K562 (cell line): Measurements from ENCODE around the gene DOCK1. TPM values are rescaled to one million over a fixed set of nuclear protein-coding genes. Genes with fewer than 3 reads are reported as not detected.

Source experiments
- ATAC-seq: fragments of 200-7000 bp; cut with Tn5 transposase; 3 replicates; pipeline ENCODE4 v1.9.1; 2020; ENCODE audit warnings: moderate library complexity
- BruUV-seq: library from RNA; stranded (reverse); fragments of 400-500 nt; replicated peaks from 2 replicates; lab custom pipeline; 2021; lab: Mats Ljungman, UMichigan
- CTCF ChIA-PET: fragments of 300-600 bp; formaldehyde crosslinking; extraction: SDS; loops from one replicate; lab custom pipeline; 2021; ENCODE audit warnings: low intra/inter-chr PET ratio; lab: Yijun Ruan, JAX
- POLR2A ChIA-PET: fragments of 300-600, 350-650 bp; sonication (Branson Sonifier 250); formaldehyde crosslinking; extraction: SDS; loops from one replicate; lab custom pipeline; 2021; ENCODE audit warnings: antibody characterized with exemption, inconsistent platforms; lab: Yijun Ruan, JAX
- DNase-seq, 4 experiments: peaks; one replicate each; pipeline versions ENCODE4 v3.0.0 to v3.0.0-alpha.2; 2011 to 2018; ENCODE audit warnings: low spot score in 3 of 4, mixed read lengths in 3 of 4; ENCODE audit errors: extremely low read depth in 1 of 4
- FAIRE-seq: peaks from 2 replicates; lab custom pipeline; 2011; peaks lifted over from hg19 to GRCh38; lab: Jason Lieb, UNC
- H2AFZ ChIP-seq: 2 replicates; pipeline ENCODE4 v1.6.0; 2011; ENCODE audit warnings: low read depth, low read length, control low read depth, inconsistent platforms
- H3K27ac ChIP-seq: fragments of 200-600 bp; 3 replicates; pipeline ENCODE4 v1.8.0; 2011; ENCODE audit warnings: low read depth, mild to moderate bottlenecking, control low read depth, inconsistent platforms, low read length, moderate library complexity, mixed read lengths; ENCODE audit errors: extremely low read depth
- H3K27me3 ChIP-seq, 2 experiments: fragments of 300-600 bp in 1 of 2; 2 replicates in 1 of 2; 3 replicates in 1 of 2; pipeline versions ENCODE4 v1.6.0 to v1.8.0; 2011; ENCODE audit warnings: inconsistent platforms in 2 of 2, low read length in 2 of 2, mild to moderate bottlenecking in 1 of 2, mixed read lengths in 1 of 2, moderate library complexity in 1 of 2; ENCODE audit not compliant: control insufficient read depth in 2 of 2, insufficient read depth in 2 of 2
- H3K36me3 ChIP-seq: fragments of 300-600 bp; 3 replicates; pipeline ENCODE4 v1.8.0; 2011; ENCODE audit warnings: mild to moderate bottlenecking, low read length, inconsistent platforms; ENCODE audit not compliant: control insufficient read depth, insufficient read depth
- H3K4me1 ChIP-seq, 2 experiments: fragments of 200-600 bp in 1 of 2; replicated peaks in 1 of 2; 2 replicates in 1 of 2; 3 replicates in 1 of 2; pipeline versions ENCODE4 v1.5.1 to v1.8.0; 2011; ENCODE audit warnings: inconsistent platforms in 2 of 2, low read length in 2 of 2, mild to moderate bottlenecking in 1 of 2, mixed read lengths in 1 of 2, moderate library complexity in 1 of 2; ENCODE audit not compliant: control insufficient read depth in 2 of 2, insufficient read depth in 2 of 2
- H3K4me2 ChIP-seq: 2 replicates; pipeline ENCODE4 v1.6.1; 2011; ENCODE audit warnings: low read length, control low read depth, inconsistent platforms, mixed read lengths; ENCODE audit not compliant: insufficient read depth
- H3K4me3 ChIP-seq: fragments of 200-600 bp; sonication (generic), shearing (Covaris generic); 2 replicates; pipeline ENCODE4 v1.5.1; 2016; ENCODE audit warnings: control low read depth, inconsistent platforms
- H3K79me2 ChIP-seq: fragments of 200-600 bp; 3 replicates; pipeline ENCODE4 v1.8.0; 2011; ENCODE audit warnings: low read length, inconsistent platforms; ENCODE audit not compliant: control insufficient read depth, insufficient read depth
- H3K9ac ChIP-seq, 2 experiments: 2 replicates each; pipeline versions ENCODE4 v1.6.0 to v1.6.1; 2011; ENCODE audit warnings: low read depth in 2 of 2, low read length in 2 of 2, control low read depth in 1 of 2, inconsistent platforms in 1 of 2, mild to moderate bottlenecking in 1 of 2, mixed read lengths in 1 of 2; ENCODE audit not compliant: insufficient read depth in 1 of 2
- H3K9me1 ChIP-seq: one replicate; pipeline ENCODE4 v1.6.0; 2011; ENCODE audit warnings: inconsistent platforms, mild to moderate bottlenecking, low read length, moderate library complexity; ENCODE audit not compliant: control insufficient read depth, insufficient read depth
- H3K9me3 ChIP-seq: replicated peaks from 2 replicates; pipeline ENCODE4 v1.5.1; 2011; ENCODE audit warnings: low read depth, low read length, inconsistent platforms; ENCODE audit not compliant: control insufficient read depth, insufficient read depth
- H4K20me1 ChIP-seq: replicated peaks from 2 replicates; pipeline ENCODE4 v1.6.1; 2011; ENCODE audit warnings: low read length, inconsistent platforms, mixed read lengths; ENCODE audit not compliant: control insufficient read depth, insufficient read depth
- CTBP1 ChIP-seq: fragments of 450-650 bp; IDR thresholded peaks from 2 replicates; pipeline ENCODE4 v1.6.1; 2016; ENCODE audit warnings: borderline replicate concordance
- ILK ChIP-seq: fragments of 450-650 bp; IDR thresholded peaks from 2 replicates; pipeline ENCODE4 v1.6.1; 2016; ENCODE audit warnings: missing genetic modification characterization, low read depth, mild to moderate bottlenecking, missing compliant biosample characterization, moderate library complexity, borderline replicate concordance
- KLF16 ChIP-seq: IDR thresholded peaks from 2 replicates; pipeline ENCODE4 v1.6.1; 2016; ENCODE audit warnings: antibody characterized with exemption
- NFATC3 ChIP-seq: fragments of 450-650 bp; IDR thresholded peaks from 2 replicates; pipeline ENCODE4 v1.6.1; 2017; ENCODE audit warnings: mild to moderate bottlenecking
- PHF21A ChIP-seq: fragments of 450-650 bp; IDR thresholded peaks from 2 replicates; pipeline ENCODE4 v1.6.1; 2017; ENCODE audit warnings: low read depth, borderline replicate concordance
- RCOR1 ChIP-seq, 2 experiments: IDR thresholded peaks; 2 replicates each; pipeline ENCODE4 v1.6.1; 2012; ENCODE audit warnings: low read depth in 2 of 2, low read length in 2 of 2, borderline replicate concordance in 1 of 2, improper control_type of control experiment in 1 of 2
- RFX7 ChIP-seq: fragments of 250-450 bp; sonication (Bioruptor Pico); IDR thresholded peaks from 2 replicates; pipeline ENCODE4 v1.5.1; 2021; ENCODE audit warnings: mild to moderate bottlenecking
- RHOXF2B ChIP-seq: fragments of 250-450 bp; sonication (Bioruptor Pico); conservative IDR thresholded peaks from 2 replicates; pipeline ENCODE4 v1.5.1; 2021
- SP1 ChIP-seq: sonication (generic); formaldehyde crosslinking; IDR thresholded peaks from 2 replicates; pipeline ENCODE4 v1.8.1; 2022; ENCODE audit warnings: mild to moderate bottlenecking, missing genetic modification reagents
- XRCC3 ChIP-seq: fragments of 450-650 bp; IDR thresholded peaks from 2 replicates; pipeline ENCODE4 v1.6.1; 2017; ENCODE audit warnings: mild to moderate bottlenecking, moderate library complexity
- XRCC5 ChIP-seq: fragments of 200-400 bp; formaldehyde crosslinking; IDR thresholded peaks from 2 replicates; pipeline ENCODE4 v1.6.1; 2017; ENCODE audit warnings: low read depth, mild to moderate bottlenecking, low read length
- ZBED1 ChIP-seq: IDR thresholded peaks from 2 replicates; pipeline ENCODE4 v1.6.1; 2014
- WGBS: fragments of 100-300 bp; shearing (Covaris generic); methylation state at CpG from one replicate; pipeline ENCODE4 v1.1.6; 2016; ENCODE audit warnings: low coverage, mixed read lengths; ENCODE audit not compliant: insufficient coverage; ENCODE audit errors: missing lambda C conversion rate; 5-methylcytosine and 5-hydroxymethylcytosine counted together
- in situ Hi-C: fragments of 300-500 bp; cut with MboI; formaldehyde crosslinking; loops from 4 replicates; pipeline ENCODE4 v1.15.0; 2018; ENCODE audit warnings: inconsistent platforms, mixed read lengths
- intact Hi-C: fragments of 100-400 bp; cut with micrococcal nuclease; formaldehyde crosslinking; loops from 2 replicates; pipeline ENCODE4 v1.14.2; 2022
- polyA plus RNA-seq, 8 experiments: library from polyadenylated mRNA; depleted of rRNA in 4 of 8; stranded (reverse) in 5 of 8; unstranded in 3 of 8; fragments of >200 nt; fragmentation: Nextera tagmentation in 2 of 8; fragmentation: Illumina TruSeq in 1 of 8; extraction: Ambion mirVana in 2 of 8; extraction: Trizol in 1 of 8; gene quantifications; 2 replicates each; pipeline versions ENCODE4 v1.2.1 to v1.2.3, GENCODE V29; 2011 to 2014; ENCODE audit warnings: inconsistent platforms in 1 of 8, missing spikeins in 1 of 8
- total RNA-seq, 7 experiments: library from RNA; depleted of rRNA in 6 of 7; stranded (reverse); fragments of >200 nt in 6 of 7; fragmentation: Illumina TruSeq in 2 of 7; extraction: Trizol in 2 of 7; gene quantifications; 2 replicates each; pipeline versions ENCODE4 v1.2.1 to v1.2.3, GENCODE V29; 2011 to 2021; ENCODE audit warnings: low replicate concordance in 1 of 7
- TF ChIP-seq, protein P1 (sequence below): fragments of 450-650 bp; formaldehyde crosslinking; conservative IDR thresholded peaks from 2 replicates; pipeline ENCODE4 v1.4.0; 2022; ENCODE audit warnings: mild to moderate bottlenecking, missing genetic modification characterization
- TF ChIP-seq, protein P2 (sequence below): fragments of 450-650 bp; IDR thresholded peaks from 2 replicates; pipeline ENCODE4 v1.6.1; 2018; ENCODE audit not compliant: partially characterized antibody
- TF ChIP-seq, protein P3 (sequence below): fragments of 450-650 bp; IDR thresholded peaks from 2 replicates; pipeline ENCODE4 v1.6.1; 2017; ENCODE audit warnings: mild to moderate bottlenecking, moderate library complexity
- TF ChIP-seq, protein P4 (sequence below): fragments of 450-650 bp; IDR thresholded peaks from 2 replicates; pipeline ENCODE4 v1.7.1; 2018; ENCODE audit warnings: mild to moderate bottlenecking, low read depth; ENCODE audit not compliant: partially characterized antibody

Gene DOCK1
- total and polyA plus RNA-seq, 9 of the 15 experiments (the other 6 are each of a cell fraction or from before 2014, with no cell fraction given): 0.31 TPM; not detected in 8

DNA sequence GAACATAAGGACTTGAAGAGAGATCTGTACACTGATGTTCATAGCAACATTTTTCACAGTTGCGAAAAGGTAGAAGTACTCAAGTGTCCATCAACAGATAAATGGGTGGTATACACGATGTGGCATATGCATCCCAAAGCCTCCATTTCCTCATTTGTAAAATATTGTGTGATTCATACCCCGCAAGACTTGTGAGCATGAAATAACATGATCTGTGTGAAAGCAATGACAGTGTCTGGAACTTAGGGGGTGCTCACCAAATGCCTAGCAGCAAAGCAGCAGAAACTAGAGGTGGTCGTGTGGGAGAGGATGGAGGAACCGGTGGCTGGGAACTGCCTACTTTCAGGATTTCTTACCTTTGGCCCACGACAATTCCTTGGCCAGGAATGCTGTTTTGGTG is 426.5 kb downstream of the DOCK1 start:
- DNase-seq (no peak), ATAC-seq (no peak), FAIRE-seq (no peak)
- Histone ChIP-seq H3K9ac (no peak overlapping the region), H3K4me3 (no peak overlapping the region), H3K9me3 (no peaks in the 10 kb centered on the region), H3K27me3 (no peaks in the 10 kb centered on the region), H3K36me3 (no peaks in the 10 kb centered on the region), H3K79me2 (no peaks in the 10 kb centered on the region), H2AFZ (no peak overlapping the region), H3K4me2 (no peak overlapping the region), H4K20me1 (no peaks in the 10 kb centered on the region), H3K27ac (no peak overlapping the region), H3K9me1 (no peaks in the 10 kb centered on the region), H3K4me1 (no peaks in the 10 kb centered on the region)
- intact Hi-C loops: no loop called here
- no TSS peak for BruUV-seq
- 0% methylated on average over 4 of the region's 6 CpGs for WGBS
- ChIA-PET POLR2A (no interaction called here), CTCF (no interaction called here)
- in situ Hi-C loops: no loop called here
- TF ChIP-seq RFX7 (CRISPR knock-in tag): no peak
- no peak for TF ChIP-seq RCOR1 (IDR thresholded peaks at IDR 0.05; ENCODE audit: borderline replicate concordance in 1 of 2, low read depth in 2 of 2, low read length in 2 of 2)
- TF ChIP-seq PHF21A: no peak
- TF ChIP-seq ZBED1: no peak
- TF ChIP-seq ILK (tag): no peak
- TF ChIP-seq XRCC3: no peak
- TF ChIP-seq RHOXF2B (CRISPR knock-in tag): no peak
- TF ChIP-seq NFATC3: no peak
- TF ChIP-seq KLF16: no peak
- TF ChIP-seq, protein P1, sequence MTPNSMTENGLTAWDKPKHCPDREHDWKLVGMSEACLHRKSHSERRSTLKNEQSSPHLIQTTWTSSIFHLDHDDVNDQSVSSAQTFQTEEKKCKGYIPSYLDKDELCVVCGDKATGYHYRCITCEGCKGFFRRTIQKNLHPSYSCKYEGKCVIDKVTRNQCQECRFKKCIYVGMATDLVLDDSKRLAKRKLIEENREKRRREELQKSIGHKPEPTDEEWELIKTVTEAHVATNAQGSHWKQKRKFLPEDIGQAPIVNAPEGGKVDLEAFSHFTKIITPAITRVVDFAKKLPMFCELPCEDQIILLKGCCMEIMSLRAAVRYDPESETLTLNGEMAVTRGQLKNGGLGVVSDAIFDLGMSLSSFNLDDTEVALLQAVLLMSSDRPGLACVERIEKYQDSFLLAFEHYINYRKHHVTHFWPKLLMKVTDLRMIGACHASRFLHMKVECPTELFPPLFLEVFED (CRISPR knock-in tag): no peak
- TF ChIP-seq, protein P2, sequence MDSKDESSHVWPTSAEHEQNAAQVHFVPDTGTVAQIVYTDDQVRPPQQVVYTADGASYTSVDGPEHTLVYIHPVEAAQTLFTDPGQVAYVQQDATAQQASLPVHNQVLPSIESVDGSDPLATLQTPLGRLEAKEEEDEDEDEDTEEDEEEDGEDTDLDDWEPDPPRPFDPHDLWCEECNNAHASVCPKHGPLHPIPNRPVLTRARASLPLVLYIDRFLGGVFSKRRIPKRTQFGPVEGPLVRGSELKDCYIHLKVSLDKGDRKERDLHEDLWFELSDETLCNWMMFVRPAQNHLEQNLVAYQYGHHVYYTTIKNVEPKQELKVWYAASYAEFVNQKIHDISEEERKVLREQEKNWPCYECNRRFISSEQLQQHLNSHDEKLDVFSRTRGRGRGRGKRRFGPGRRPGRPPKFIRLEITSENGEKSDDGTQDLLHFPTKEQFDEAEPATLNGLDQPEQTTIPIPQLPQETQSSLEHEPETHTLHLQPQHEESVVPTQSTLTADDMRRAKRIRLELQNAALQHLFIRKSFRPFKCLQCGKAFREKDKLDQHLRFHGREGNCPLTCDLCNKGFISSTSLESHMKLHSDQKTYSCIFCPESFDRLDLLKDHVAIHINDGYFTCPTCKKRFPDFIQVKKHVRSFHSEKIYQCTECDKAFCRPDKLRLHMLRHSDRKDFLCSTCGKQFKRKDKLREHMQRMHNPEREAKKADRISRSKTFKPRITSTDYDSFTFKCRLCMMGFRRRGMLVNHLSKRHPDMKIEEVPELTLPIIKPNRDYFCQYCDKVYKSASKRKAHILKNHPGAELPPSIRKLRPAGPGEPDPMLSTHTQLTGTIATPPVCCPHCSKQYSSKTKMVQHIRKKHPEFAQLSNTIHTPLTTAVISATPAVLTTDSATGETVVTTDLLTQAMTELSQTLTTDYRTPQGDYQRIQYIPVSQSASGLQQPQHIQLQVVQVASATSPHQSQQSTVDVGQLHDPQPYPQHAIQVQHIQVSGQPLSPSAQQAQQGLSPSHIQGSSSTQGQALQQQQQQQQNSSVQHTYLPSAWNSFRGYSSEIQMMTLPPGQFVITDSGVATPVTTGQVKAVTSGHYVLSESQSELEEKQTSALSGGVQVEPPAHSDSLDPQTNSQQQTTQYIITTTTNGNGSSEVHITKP: no peak
- TF ChIP-seq XRCC5: no peak
- no peak for TF ChIP-seq SP1 (CRISPR knock-in tag)
- TF ChIP-seq, protein P3, sequence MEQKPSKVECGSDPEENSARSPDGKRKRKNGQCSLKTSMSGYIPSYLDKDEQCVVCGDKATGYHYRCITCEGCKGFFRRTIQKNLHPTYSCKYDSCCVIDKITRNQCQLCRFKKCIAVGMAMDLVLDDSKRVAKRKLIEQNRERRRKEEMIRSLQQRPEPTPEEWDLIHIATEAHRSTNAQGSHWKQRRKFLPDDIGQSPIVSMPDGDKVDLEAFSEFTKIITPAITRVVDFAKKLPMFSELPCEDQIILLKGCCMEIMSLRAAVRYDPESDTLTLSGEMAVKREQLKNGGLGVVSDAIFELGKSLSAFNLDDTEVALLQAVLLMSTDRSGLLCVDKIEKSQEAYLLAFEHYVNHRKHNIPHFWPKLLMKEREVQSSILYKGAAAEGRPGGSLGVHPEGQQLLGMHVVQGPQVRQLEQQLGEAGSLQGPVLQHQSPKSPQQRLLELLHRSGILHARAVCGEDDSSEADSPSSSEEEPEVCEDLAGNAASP: no peak
- no peak for TF ChIP-seq CTBP1
- TF ChIP-seq, protein P4, sequence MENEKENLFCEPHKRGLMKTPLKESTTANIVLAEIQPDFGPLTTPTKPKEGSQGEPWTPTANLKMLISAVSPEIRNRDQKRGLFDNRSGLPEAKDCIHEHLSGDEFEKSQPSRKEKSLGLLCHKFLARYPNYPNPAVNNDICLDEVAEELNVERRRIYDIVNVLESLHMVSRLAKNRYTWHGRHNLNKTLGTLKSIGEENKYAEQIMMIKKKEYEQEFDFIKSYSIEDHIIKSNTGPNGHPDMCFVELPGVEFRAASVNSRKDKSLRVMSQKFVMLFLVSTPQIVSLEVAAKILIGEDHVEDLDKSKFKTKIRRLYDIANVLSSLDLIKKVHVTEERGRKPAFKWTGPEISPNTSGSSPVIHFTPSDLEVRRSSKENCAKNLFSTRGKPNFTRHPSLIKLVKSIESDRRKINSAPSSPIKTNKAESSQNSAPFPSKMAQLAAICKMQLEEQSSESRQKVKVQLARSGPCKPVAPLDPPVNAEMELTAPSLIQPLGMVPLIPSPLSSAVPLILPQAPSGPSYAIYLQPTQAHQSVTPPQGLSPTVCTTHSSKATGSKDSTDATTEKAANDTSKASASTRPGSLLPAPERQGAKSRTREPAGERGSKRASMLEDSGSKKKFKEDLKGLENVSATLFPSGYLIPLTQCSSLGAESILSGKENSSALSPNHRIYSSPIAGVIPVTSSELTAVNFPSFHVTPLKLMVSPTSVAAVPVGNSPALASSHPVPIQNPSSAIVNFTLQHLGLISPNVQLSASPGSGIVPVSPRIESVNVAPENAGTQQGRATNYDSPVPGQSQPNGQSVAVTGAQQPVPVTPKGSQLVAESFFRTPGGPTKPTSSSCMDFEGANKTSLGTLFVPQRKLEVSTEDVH: no peak
